ENCODE results near the gene DHODH. TPM values are rescaled to one million over a fixed set of nuclear protein-coding genes. Genes with fewer than 3 reads are reported as not detected.
A peak's percentile ranks its signal among the peaks of the same experiment; 100 is the strongest.
"Not testable (repeated sequence)": the region's sequence is repeated elsewhere in the genome, so short reads cannot be mapped to it uniquely, and the experiment has no call there.

The DHODH gene
- total and polyA plus RNA-seq, 2 of the 13 experiments (the other 11 are each of a cell fraction or from before 2014, with no cell fraction given) = 10.7 to 16.4 TPM

DNA sequence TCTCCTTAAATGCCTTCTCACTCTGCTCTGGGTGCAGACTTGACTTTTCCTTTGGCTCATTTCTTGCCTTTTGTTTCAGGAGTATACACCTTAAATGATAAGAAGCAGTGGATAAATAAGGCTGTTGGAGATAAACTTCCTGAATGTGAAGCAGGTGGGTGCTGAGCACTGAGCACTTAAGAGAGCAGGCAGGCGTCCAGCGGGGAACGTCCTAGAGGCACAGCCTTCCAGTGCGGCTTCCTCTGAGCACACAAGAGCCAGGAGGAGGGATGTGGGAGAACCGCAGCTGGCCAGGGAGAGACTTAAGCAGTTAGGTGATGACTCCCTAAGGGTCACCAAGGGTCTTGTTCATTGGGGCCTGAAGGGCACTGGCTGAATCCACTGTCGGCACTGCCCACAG is 48.8 kb downstream of the DHODH start:
- DNase-seq (ENCODE audit: low spot score); FAIRE-seq; H2AFZ ChIP-seq (ENCODE audit: low read length); H3K4me2 ChIP-seq (ENCODE audit: low read depth, low read length); H3K79me2 ChIP-seq (ENCODE audit: insufficient read depth, low read length); intact Hi-C loops (cut with micrococcal nuclease; ENCODE audit: unreplicated experiment); BruUV-seq (replicated peaks); H3K4me3 ChIP-seq (replicated peaks in 1 of 3; ENCODE audit: insufficient read depth in 1 of 3, low read depth in 2 of 3, low read length in 3 of 3); H3K27me3 ChIP-seq (ENCODE audit: control insufficient read depth in 1 of 2, insufficient read depth in 2 of 2, low read length in 2 of 2); ATAC-seq; H3K36me3 ChIP-seq (replicated peaks in 1 of 2; ENCODE audit: control insufficient read depth in 1 of 2, insufficient read depth in 2 of 2, low read length in 2 of 2); POLR2A ChIA-PET; H3K27ac ChIP-seq (ENCODE audit: extremely low read length, insufficient read depth, low read length); H3K9ac ChIP-seq (ENCODE audit: insufficient read depth, low read depth, low read length); in situ Hi-C loops (cut with HindIII; ENCODE audit: extremely low pct_ligation_motif_present, low pct_unique_long_range_greater_than_20kb); CTCF ChIA-PET (ENCODE audit: low intra/inter-chr PET ratio, low total read pairs); H3K9me3 ChIP-seq (ENCODE audit: low read length); H4K20me1 ChIP-seq (ENCODE audit: insufficient read depth, low read length): not testable (repeated sequence)
- H3K4me1 ChIP-seq (ENCODE audit: insufficient read depth, low read length) = peaks cover 62% of the 10 kb centered on the region
- no CpG with 5 or more reads among the region's 6 CpGs for WGBS (ENCODE audit: low lambda C conversion rate)

DNA sequence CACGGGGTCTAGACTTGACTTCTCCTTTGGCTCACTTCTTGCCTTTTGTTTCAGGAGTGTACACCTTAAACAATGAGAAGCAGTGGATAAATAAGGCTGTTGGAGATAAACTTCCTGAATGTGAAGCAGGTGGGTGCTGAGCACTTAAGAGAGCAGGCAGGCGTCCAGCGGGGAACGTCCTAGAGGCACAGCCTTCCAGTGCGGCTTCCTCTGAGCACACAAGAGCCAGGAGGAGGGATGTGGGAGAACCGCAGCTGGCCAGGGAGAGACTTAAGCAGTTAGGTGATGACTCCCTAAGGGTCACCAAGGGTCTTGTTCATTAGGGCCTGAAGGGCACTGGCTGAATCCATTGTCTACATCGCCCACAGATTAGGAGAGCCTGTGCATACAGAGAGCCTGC is 50.5 kb downstream of the DHODH start:
- in situ Hi-C loops (cut with HindIII; ENCODE audit: extremely low pct_ligation_motif_present, low pct_unique_long_range_greater_than_20kb); H3K27me3 ChIP-seq (ENCODE audit: control insufficient read depth in 1 of 2, insufficient read depth in 2 of 2, low read length in 2 of 2); H3K4me2 ChIP-seq (ENCODE audit: low read depth, low read length); H3K4me3 ChIP-seq (replicated peaks in 1 of 3; ENCODE audit: insufficient read depth in 1 of 3, low read depth in 2 of 3, low read length in 3 of 3); BruUV-seq (replicated peaks); H3K79me2 ChIP-seq (ENCODE audit: insufficient read depth, low read length); H4K20me1 ChIP-seq (ENCODE audit: insufficient read depth, low read length); POLR2A ChIA-PET; H2AFZ ChIP-seq (ENCODE audit: low read length); CTCF ChIA-PET (ENCODE audit: low intra/inter-chr PET ratio, low total read pairs); H3K9me3 ChIP-seq (ENCODE audit: low read length); DNase-seq (ENCODE audit: low spot score); FAIRE-seq; intact Hi-C loops (cut with micrococcal nuclease; ENCODE audit: unreplicated experiment); H3K36me3 ChIP-seq (replicated peaks in 1 of 2; ENCODE audit: control insufficient read depth in 1 of 2, insufficient read depth in 2 of 2, low read length in 2 of 2); ATAC-seq; H3K27ac ChIP-seq (ENCODE audit: extremely low read length, insufficient read depth, low read length); H3K9ac ChIP-seq (ENCODE audit: insufficient read depth, low read depth, low read length): not testable (repeated sequence)
- peaks cover 61% of the 10 kb centered on the region for H3K4me1 ChIP-seq (ENCODE audit: insufficient read depth, low read length)
- 94% methylated on average over 5 of the region's 7 CpGs for WGBS (ENCODE audit: low lambda C conversion rate)

- Histone ChIP-seq H3K4me3 (replicated peaks in 1 of 3; ENCODE audit: insufficient read depth in 1 of 3, low read depth in 2 of 3, low read length in 3 of 3) (no peak overlapping the region), H3K27me3 (ENCODE audit: control insufficient read depth in 1 of 2, insufficient read depth in 2 of 2, low read length in 2 of 2) (no peaks in the 10 kb centered on the region), H3K9ac (ENCODE audit: insufficient read depth, low read depth, low read length) (no peak overlapping the region), H3K79me2 (ENCODE audit: insufficient read depth, low read length) (peaks cover 3% of the 10 kb centered on the region), H4K20me1 (ENCODE audit: insufficient read depth, low read length) (no peaks in the 10 kb centered on the region), H3K36me3 (replicated peaks in 1 of 2; ENCODE audit: control insufficient read depth in 1 of 2, insufficient read depth in 2 of 2, low read length in 2 of 2) (peaks cover 0 to 3% of the 10 kb centered on the region in 2 experiments; a peak in 2 of 5 replicates), H3K9me3 (ENCODE audit: low read length) (0 out of 2 replicates have a peak, but pooled peaks cover 4% of the 10 kb centered on the region), H3K4me2 (ENCODE audit: low read depth, low read length) (no peak overlapping the region), H3K4me1 (ENCODE audit: insufficient read depth, low read length) (peaks cover 61% of the 10 kb centered on the region), H3K27ac (ENCODE audit: extremely low read length, insufficient read depth, low read length) (no peak overlapping the region), H2AFZ (ENCODE audit: low read length) (no peak overlapping the region)
- in situ Hi-C loops (cut with HindIII; ENCODE audit: extremely low pct_ligation_motif_present, low pct_unique_long_range_greater_than_20kb) = no loop called here
- 97% methylated on average over 9 of the region's 9 CpGs for WGBS (ENCODE audit: low lambda C conversion rate)
- intact Hi-C loops (cut with micrococcal nuclease; ENCODE audit: unreplicated experiment) = no loop called here
- DNase-seq (ENCODE audit: low spot score) = no peak
- no peak for FAIRE-seq
- POLR2A ChIA-PET = interaction anchor here (1.8 kb wide), 1 partner anchor 13 kb away, joined by 9 read pairs; no protein-coding TSS in a partner anchor
- ATAC-seq = no peak
- CTCF ChIA-PET (ENCODE audit: low intra/inter-chr PET ratio, low total read pairs) = no interaction called here
- TSS peak; percentile 50 for BruUV-seq (replicated peaks)
- no peak for TF ChIP-seq ATAD3A (CRISPR knock-in tag; IDR thresholded peaks at IDR 0.05)
- TF ChIP-seq JDP2 (CRISPR knock-in tag; IDR thresholded peaks at IDR 0.05; ENCODE audit: borderline replicate concordance) = no peak
- TF ChIP-seq ZNF24 (IDR thresholded peaks at IDR 0.05) = no peak
- TF ChIP-seq ZNF383 (CRISPR knock-in tag; IDR thresholded peaks at IDR 0.05; ENCODE audit: borderline replicate concordance) = no peak
- TF ChIP-seq NFYB (CRISPR knock-in tag; IDR thresholded peaks at IDR 0.05) = no peak
- TF ChIP-seq CBX1 (IDR thresholded peaks at IDR 0.05; ENCODE audit: low read depth) = no peak
- no peak for TF ChIP-seq KLF15 (CRISPR knock-in tag; IDR thresholded peaks at IDR 0.05; ENCODE audit: borderline replicate concordance)
- no peak for TF ChIP-seq MLX (CRISPR knock-in tag; IDR thresholded peaks at IDR 0.05)
- TF ChIP-seq ZNF761 (CRISPR knock-in tag; conservative IDR thresholded peaks at IDR 0.05) = no peak
- TF ChIP-seq MXD3 (CRISPR knock-in tag; IDR thresholded peaks at IDR 0.05) = no peak
- no peak for TF ChIP-seq GLI4 (CRISPR knock-in tag; IDR thresholded peaks at IDR 0.05; ENCODE audit: borderline replicate concordance)
- no peak for TF ChIP-seq PHF21A (CRISPR knock-in tag; IDR thresholded peaks at IDR 0.05)
- TF ChIP-seq ZBTB7A (CRISPR knock-in tag; IDR thresholded peaks at IDR 0.05) = no peak
- no peak for TF ChIP-seq CHCHD3 (CRISPR knock-in tag; IDR thresholded peaks at IDR 0.05)
Measured at GRCh38 chr16:72060405-72060804, 51.9 kb downstream of the DHODH start.
